Measurements from ENCODE around the gene CORO1A.

DNA sequence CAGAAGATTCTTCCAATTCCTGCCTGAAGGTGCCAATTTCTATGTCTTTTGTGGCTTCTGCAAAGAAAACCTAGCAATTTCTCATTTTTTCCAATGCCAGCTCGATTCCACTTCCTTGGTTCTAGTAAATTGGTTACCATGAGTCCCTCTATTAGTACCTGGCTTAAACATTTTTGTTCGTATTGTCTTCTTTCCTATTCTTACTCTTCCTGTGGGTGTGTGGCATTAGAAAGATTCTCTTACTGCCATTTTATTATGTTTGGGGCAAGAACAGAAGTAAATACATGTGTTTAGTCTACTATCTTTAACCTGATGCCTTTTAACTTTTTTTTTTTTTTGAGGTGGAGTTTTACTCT is 40.1 kb upstream of the CORO1A start:
- TF ChIP-seq, protein P1, sequence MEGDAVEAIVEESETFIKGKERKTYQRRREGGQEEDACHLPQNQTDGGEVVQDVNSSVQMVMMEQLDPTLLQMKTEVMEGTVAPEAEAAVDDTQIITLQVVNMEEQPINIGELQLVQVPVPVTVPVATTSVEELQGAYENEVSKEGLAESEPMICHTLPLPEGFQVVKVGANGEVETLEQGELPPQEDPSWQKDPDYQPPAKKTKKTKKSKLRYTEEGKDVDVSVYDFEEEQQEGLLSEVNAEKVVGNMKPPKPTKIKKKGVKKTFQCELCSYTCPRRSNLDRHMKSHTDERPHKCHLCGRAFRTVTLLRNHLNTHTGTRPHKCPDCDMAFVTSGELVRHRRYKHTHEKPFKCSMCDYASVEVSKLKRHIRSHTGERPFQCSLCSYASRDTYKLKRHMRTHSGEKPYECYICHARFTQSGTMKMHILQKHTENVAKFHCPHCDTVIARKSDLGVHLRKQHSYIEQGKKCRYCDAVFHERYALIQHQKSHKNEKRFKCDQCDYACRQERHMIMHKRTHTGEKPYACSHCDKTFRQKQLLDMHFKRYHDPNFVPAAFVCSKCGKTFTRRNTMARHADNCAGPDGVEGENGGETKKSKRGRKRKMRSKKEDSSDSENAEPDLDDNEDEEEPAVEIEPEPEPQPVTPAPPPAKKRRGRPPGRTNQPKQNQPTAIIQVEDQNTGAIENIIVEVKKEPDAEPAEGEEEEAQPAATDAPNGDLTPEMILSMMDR (IDR thresholded peaks at IDR 0.05): no peak
- TF ChIP-seq EZH2phosphoT487 (IDR thresholded peaks at IDR 0.05) (no peak), EZH2 (IDR thresholded peaks at IDR 0.05) (no peak)
